Hematopoietic multipotent progenitor cell treated with erythropoietin and hydrocortisone succinate and interleukin-3 and kit ligand, for 17 days (in vitro differentiated cells): ENCODE results near the gene ARAP3.
"Not testable (repeated sequence)": the region's sequence is repeated elsewhere in the genome, so short reads cannot be mapped to it uniquely, and the experiment has no call there.

Experiments used
- DNase-seq: peaks from one replicate; pipeline ENCODE4 v3.0.0-alpha.2; 2015; ENCODE audit warnings: low spot score

The ARAP3 gene, protein sequence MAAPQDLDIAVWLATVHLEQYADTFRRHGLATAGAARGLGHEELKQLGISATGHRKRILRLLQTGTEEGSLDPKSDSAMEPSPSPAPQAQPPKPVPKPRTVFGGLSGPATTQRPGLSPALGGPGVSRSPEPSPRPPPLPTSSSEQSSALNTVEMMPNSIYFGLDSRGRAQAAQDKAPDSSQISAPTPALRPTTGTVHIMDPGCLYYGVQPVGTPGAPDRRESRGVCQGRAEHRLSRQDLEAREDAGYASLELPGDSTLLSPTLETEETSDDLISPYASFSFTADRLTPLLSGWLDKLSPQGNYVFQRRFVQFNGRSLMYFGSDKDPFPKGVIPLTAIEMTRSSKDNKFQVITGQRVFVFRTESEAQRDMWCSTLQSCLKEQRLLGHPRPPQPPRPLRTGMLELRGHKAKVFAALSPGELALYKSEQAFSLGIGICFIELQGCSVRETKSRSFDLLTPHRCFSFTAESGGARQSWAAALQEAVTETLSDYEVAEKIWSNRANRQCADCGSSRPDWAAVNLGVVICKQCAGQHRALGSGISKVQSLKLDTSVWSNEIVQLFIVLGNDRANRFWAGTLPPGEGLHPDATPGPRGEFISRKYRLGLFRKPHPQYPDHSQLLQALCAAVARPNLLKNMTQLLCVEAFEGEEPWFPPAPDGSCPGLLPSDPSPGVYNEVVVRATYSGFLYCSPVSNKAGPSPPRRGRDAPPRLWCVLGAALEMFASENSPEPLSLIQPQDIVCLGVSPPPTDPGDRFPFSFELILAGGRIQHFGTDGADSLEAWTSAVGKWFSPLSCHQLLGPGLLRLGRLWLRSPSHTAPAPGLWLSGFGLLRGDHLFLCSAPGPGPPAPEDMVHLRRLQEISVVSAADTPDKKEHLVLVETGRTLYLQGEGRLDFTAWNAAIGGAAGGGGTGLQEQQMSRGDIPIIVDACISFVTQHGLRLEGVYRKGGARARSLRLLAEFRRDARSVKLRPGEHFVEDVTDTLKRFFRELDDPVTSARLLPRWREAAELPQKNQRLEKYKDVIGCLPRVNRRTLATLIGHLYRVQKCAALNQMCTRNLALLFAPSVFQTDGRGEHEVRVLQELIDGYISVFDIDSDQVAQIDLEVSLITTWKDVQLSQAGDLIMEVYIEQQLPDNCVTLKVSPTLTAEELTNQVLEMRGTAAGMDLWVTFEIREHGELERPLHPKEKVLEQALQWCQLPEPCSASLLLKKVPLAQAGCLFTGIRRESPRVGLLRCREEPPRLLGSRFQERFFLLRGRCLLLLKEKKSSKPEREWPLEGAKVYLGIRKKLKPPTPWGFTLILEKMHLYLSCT (N-terminal part only)

GRCh38 chr5:141681695-141682641 is at the start of gene ARAP3:
Gene ARAP3 (minus strand): TSS chr5:141682230. CDS start chr5:141680486, 1,744 bp downstream.
- peak; percentile 39 for DNase-seq

- DNase-seq, result no peak
Measured at GRCh38 chr5:141729387-141730006, 47.5 kb upstream of the ARAP3 start.

- no peak for DNase-seq
Measured at GRCh38 chr5:141725891-141726290, 43.9 kb upstream of the ARAP3 start.

DNA sequence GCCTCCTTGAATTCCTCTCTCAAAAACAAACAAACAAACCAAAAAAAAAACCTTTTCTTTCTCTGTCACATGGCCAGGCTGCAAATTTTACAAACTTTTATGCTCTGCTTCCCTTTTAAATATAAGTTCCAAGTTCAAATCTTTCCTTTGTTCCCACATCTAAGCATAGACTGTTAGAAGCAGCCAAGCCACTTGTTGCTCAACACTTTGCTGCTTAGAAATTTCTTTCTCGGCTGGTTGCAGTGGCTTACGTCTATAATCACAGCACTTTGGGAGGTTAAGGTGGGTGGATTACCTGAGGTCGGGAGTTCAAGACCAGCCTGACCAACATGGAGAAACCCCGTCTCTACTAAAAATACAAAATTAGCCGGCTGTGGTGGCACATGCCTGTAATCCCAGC is 43.1 kb upstream of the ARAP3 start:
- not testable (repeated sequence) for DNase-seq

DNA sequence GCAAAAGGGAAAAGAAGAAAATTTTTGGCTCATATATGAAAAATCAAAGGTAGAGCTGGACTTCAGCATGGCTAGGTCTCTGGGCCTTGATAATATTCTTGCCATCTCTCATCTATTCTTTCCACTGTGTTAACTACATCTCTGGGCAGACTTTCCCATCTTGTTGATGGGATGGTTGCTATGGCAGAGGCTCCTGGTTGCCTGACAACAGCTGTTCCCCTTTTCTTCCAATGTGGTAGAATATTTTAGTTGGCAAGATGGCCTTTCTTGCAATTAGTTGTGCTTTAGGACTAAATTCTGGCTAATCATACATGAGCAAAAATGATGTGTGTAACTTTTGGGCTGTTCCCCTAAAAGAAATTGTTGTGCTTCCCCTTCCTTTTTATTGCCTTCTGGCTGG is 40.2 kb upstream of the ARAP3 start:
- no peak for DNase-seq

DNA sequence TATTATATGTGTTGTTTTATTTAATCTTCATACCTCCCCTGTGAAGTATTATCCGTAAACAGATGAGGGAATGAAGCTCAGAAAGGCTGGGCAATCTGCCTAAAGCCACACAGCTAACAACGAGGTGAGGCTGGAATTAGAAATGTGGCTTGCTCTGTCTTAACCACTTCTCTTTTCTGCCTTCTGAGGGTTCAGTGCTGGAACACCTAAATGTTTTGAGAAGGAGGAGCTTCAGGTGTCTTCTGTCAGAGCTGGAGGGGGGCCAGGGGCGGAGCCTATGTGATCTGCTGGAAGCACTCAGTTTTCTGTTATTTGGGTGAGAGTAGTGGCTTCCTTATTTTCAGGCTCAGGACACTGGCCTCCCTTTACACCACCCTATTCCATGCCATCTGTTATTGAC is 35.0 kb upstream of the ARAP3 start:
- DNase-seq, result no peak

- DNase-seq, result no peak
Measured at GRCh38 chr5:141716468-141716867, 34.4 kb upstream of the ARAP3 start.

- no peak for DNase-seq
Measured at GRCh38 chr5:141716009-141716408, 34.0 kb upstream of the ARAP3 start.

GRCh38 chr5:141715346-141715905 is 33.4 kb upstream of the ARAP3 start:
- DNase-seq, result no peak

DNA sequence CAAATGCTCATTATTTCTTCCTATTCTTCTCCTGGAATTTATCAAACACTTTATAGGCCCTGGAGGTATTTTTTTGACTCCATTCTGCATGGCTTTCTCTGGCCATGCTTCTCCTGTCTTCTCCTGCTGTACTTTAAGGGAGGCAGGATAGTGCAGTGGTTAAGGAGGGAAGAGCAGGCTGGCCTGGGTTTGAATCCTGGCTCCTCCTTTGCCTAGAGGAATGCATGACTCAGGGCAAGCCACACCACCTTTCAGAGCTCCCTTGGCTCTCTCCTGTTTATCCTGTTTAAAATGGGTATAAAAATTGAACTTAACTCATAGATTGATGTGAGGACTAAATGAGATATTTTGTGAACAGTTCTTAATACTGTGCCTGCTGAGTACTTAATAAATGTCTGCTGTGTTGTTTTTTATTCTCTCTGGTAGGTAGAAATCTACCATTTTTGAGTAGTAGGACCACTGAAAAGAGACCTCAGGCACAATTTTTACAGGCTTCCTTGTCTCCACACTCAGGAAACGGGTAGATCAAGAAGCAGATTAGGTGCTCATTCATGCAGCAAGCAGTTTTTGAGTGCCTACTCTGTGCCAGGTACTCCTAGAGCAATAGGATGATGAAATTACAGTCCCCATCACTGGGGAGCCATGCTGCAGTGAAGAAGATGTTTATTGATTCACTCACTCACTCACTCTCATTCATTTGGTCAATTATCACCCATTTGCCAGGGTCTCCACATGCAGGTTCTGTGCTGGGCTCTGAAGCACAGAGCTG is 32.7 kb upstream of the ARAP3 start:
- DNase-seq, result no peak

- DNase-seq, result no peak
Measured at GRCh38 chr5:141713616-141714309, 31.7 kb upstream of the ARAP3 start.

- no peak for DNase-seq
Measured at GRCh38 chr5:141711687-141712086, 29.7 kb upstream of the ARAP3 start.

DNA sequence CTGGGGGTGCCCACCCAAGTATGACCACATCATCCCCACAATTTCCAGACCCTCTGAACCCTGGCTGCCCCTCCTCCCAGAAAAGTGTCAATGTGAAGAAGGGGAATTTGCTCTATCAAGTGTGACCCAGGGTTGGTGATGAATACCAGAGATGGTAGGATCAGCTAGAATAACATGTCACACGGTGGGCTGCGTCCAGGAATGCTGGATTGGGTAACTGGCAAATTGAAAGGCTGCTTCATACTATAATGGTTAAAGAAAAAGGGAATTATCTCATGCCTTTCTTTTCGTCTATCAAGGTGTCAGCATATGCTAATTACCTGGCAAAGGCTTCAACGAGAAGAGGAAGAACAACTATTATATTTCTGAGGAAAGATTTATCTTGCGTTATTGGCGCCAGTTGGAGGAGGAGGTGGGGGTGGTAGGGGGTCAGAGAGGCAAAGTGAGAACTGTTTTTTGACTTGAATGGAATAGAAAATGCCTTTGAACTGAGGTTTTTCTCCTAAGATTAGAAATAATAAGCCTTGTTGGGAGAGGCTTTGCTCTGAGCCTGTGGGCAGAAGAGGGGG is 27.8 kb upstream of the ARAP3 start:
- no peak for DNase-seq

GRCh38 chr5:141708016-141708415 is 26.0 kb upstream of the ARAP3 start:
- DNase-seq, result no peak

DNA sequence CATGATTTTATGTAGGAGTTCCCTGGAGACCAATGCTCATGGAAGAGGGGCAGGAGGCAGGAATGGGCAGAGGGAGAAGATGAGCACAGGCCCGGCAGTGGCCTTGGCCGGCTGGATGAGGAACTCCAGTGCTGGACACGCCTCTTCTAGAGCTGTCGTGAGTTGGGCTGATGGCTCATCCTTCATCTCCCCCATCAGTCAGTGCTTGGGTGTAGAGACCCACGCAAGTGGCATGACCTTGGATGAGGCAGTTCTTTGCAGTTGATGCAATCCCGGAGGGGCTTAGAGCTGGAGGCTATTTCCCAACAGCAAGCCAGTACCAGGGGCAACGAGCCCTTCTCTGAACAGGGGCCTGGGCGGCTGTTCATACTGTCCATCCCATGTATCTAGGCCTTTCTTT is 25.5 kb upstream of the ARAP3 start:
- DNase-seq, result no peak

GRCh38 chr5:141706121-141706520 is 24.1 kb upstream of the ARAP3 start:
- no peak for DNase-seq

- DNase-seq, result no peak
Measured at GRCh38 chr5:141705469-141705868, 23.4 kb upstream of the ARAP3 start.

DNA sequence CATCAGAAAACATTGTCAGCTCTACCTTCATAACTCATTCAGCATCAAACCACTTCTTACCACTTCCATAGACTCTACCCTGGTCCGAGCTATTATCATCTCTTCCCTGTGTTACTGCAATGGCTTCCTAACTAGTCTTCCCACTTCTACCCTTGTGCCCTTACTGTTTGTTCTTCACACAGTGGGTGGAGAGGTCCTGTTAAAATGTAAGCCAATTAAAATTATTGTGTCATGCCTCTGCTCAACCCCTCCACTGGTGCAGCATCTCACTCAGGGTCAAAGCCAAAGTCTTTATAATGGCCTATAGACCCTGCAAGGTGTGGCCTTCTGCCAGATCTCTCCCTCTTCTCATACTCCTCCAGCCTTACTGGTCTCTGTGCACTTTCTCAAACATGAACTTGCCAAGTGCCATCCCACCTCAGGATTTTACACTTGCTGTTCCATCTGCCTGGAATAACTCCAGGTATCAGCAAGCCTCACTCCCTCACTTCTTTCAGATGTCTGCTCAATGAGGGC is 22.8 kb upstream of the ARAP3 start:
- DNase-seq, result no peak
